KMS-11 (cell line): ENCODE measurements around the gene COL12A1.

Experiments used
- H2AFZ ChIP-seq: fragments of 200-600 bp; sonication (generic); 2 replicates; pipeline ENCODE4 v1.6.1; 2016; ENCODE audit warnings: antibody characterized with exemption, mixed run types, low read depth
- H3K27ac ChIP-seq: fragments of 200-600 bp; sonication (generic); 2 replicates; pipeline ENCODE4 v1.6.1; 2016; ENCODE audit warnings: mild to moderate bottlenecking, mixed run types
- H3K27me3 ChIP-seq: fragments of 200-600 bp; sonication (generic); 2 replicates; pipeline ENCODE4 v1.6.1; 2017; ENCODE audit warnings: mild to moderate bottlenecking, low read depth, mixed run types, moderate library complexity; ENCODE audit not compliant: insufficient read depth
- H3K36me3 ChIP-seq: fragments of 200-600 bp; sonication (generic); 2 replicates; pipeline ENCODE4 v1.6.1; 2017; ENCODE audit warnings: mild to moderate bottlenecking, mixed run types; ENCODE audit not compliant: insufficient read depth
- H3K4me1 ChIP-seq: fragments of 200-600 bp; sonication (generic); 2 replicates; pipeline ENCODE4 v1.6.1; 2016; ENCODE audit warnings: mild to moderate bottlenecking, low read depth, mixed run types; ENCODE audit not compliant: poor library complexity, severe bottlenecking
- H3K4me2 ChIP-seq: fragments of 200-600 bp; sonication (generic); 2 replicates; pipeline ENCODE4 v1.7.0; 2016; ENCODE audit warnings: mild to moderate bottlenecking, mixed run types
- H3K4me3 ChIP-seq: fragments of 200-600 bp; sonication (generic); IDR thresholded peaks from 2 replicates; pipeline ENCODE4 v1.6.1; 2017; ENCODE audit warnings: low read depth, low read length, mixed read lengths; ENCODE audit not compliant: insufficient read depth
- H3K79me2 ChIP-seq: fragments of 200-600 bp; sonication (generic); 2 replicates; pipeline ENCODE4 v1.6.1; 2016; ENCODE audit warnings: low read depth, mixed run types; ENCODE audit not compliant: insufficient read depth
- H3K9ac ChIP-seq: fragments of 200-600 bp; sonication (generic); 2 replicates; pipeline ENCODE4 v1.6.1; 2016; ENCODE audit warnings: mild to moderate bottlenecking, mixed run types
- H4K20me1 ChIP-seq: fragments of 200-600 bp; sonication (generic); 2 replicates; pipeline ENCODE4 v1.6.1; 2016; ENCODE audit warnings: mild to moderate bottlenecking, mixed run types; ENCODE audit not compliant: insufficient read depth
- TF ChIP-seq, protein P1 (sequence below): fragments of 200-600 bp; sonication (generic); conservative IDR thresholded peaks from 2 replicates; pipeline ENCODE4 v1.6.1; 2017; ENCODE audit warnings: low read depth, mild to moderate bottlenecking, antibody characterized with exemption, low read length, moderate library complexity, mixed read lengths

Gene COL12A1

DNA sequence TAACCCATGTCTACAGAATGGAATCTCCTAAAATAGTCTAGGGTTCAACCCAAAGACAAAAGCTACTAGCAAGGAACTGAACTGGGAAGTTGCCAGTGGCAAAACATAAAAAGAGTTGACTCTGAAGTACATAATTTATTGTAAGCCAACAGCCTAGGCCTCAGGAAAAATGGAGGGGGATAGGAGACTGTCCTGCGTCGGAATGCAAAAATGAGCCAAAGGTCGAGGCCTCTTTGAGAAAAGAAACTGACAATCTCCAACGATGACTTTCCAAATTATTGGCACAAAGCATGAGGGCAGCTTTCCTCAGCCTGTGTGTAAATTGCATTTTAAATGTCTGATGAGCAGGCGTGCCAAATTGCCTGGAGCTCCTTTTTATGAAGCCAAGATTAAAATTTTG lies 2.1 kb downstream of the COL12A1 start:
- Histone ChIP-seq H3K36me3 (no peaks in the 10 kb centered on the region), H3K9ac (no peak overlapping the region), H3K4me3 (no peak overlapping the region), H2AFZ (peak overlapping the region; percentile 44; the same call in 1 of the 2 replicates), H3K79me2 (no peaks in the 10 kb centered on the region), H3K27ac (no peak overlapping the region), H3K4me1 (no peaks in the 10 kb centered on the region), H3K4me2 (no peak overlapping the region), H4K20me1 (no peaks in the 10 kb centered on the region), H3K27me3 (no peaks in the 10 kb centered on the region)
- TF ChIP-seq, protein P1, sequence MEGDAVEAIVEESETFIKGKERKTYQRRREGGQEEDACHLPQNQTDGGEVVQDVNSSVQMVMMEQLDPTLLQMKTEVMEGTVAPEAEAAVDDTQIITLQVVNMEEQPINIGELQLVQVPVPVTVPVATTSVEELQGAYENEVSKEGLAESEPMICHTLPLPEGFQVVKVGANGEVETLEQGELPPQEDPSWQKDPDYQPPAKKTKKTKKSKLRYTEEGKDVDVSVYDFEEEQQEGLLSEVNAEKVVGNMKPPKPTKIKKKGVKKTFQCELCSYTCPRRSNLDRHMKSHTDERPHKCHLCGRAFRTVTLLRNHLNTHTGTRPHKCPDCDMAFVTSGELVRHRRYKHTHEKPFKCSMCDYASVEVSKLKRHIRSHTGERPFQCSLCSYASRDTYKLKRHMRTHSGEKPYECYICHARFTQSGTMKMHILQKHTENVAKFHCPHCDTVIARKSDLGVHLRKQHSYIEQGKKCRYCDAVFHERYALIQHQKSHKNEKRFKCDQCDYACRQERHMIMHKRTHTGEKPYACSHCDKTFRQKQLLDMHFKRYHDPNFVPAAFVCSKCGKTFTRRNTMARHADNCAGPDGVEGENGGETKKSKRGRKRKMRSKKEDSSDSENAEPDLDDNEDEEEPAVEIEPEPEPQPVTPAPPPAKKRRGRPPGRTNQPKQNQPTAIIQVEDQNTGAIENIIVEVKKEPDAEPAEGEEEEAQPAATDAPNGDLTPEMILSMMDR = no peak

DNA sequence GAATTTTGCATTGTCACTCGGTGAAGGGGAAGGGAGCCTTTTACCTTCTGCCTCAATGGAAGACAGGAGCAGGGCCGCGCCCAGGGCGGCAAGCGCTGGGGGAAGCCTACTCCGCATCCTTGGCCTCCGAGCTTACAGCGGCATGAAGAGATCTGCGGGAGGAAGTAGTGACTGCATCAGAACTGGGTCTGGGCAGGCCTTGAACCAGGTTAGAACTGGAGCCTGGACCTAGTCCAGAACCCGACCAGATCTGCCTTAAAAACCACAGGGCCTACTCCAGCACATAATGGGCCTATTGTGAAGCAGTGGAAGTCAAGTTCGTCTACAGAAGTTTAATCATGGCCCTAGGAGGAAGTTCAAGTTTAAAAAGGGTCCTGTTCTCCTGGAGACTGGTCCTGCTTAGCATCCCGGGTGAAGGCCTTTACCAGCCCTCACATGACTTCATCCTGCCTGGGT lies 3.1 kb downstream of the COL12A1 start:
- Histone ChIP-seq H4K20me1 (no peaks in the 10 kb centered on the region), H3K4me2 (no peak overlapping the region), H3K4me1 (no peaks in the 10 kb centered on the region), H3K36me3 (no peaks in the 10 kb centered on the region), H2AFZ (no peak overlapping the region), H3K27ac (no peak overlapping the region), H3K79me2 (no peaks in the 10 kb centered on the region), H3K9ac (no peak overlapping the region), H3K4me3 (no peak overlapping the region), H3K27me3 (no peaks in the 10 kb centered on the region)
- TF ChIP-seq, protein P1 = no peak

DNA sequence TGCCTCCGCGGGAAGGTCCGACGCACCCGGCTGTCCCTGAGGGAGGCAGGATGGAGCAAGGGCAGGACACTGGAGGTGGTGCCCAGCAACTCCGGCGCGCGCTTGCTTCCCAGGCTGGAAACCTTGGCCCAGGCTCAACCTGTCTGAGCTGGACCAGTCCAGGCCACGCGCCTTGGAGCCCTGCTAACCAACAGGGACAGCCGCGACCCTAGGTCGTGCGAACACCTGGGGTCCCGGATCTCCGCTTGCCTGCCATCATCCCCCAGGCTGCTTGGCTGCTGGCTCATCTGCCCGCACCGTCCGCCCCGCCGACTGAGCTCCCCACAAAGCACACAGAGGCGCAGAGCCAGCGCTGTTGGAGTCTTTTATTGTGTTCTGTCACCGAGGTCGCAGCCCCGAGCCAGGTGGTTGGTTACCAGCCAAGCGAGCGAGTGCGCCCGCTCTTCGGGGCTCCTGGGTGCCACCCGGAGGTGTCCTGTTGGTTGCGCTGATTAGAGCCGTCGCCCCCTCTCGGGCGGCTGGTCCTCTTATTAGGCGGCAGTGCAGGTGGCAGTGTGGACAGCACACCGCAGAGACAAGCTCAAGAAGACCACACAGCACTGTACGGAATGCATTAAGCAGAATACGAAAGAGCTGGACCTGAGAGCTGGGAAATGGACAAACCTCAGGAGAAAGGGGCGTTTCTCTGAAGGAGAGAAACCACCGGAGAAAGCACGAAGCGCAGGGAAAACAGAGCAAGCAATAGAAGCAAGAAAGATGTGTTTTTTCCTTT lies 3.8 kb downstream of the COL12A1 start:
- TF ChIP-seq, protein P1 = no peak
- no peaks in the 10 kb centered on the region for H4K20me1 ChIP-seq
- H3K79me2 ChIP-seq = no peaks in the 10 kb centered on the region
- no peaks in the 10 kb centered on the region for H3K27me3 ChIP-seq
- no peak overlapping the region for H3K27ac ChIP-seq
- no peak overlapping the region for H3K4me2 ChIP-seq
- no peaks in the 10 kb centered on the region for H3K4me1 ChIP-seq
- H3K4me3 ChIP-seq = no peak overlapping the region
- H2AFZ ChIP-seq = no peak overlapping the region
- no peak overlapping the region for H3K9ac ChIP-seq
- H3K36me3 ChIP-seq = no peaks in the 10 kb centered on the region

DNA sequence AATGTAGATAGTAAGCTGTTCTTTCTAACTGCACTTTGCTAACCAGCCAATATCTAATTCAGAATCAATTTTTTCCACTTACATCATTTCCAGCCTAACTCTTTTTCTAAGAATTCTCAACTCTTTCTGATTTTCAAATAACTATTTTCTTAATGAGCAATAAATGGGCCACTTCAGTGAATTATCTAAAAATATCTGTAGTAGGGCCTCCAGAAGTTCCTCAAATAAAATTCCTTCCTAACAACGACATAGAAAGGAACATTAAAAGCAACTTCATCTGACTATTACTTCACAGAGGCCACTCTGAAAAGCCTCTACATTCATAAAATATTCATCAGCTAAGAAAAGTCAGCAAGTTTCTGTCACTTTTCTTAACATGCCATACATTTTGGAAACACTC lies 4.8 kb downstream of the COL12A1 start:
- no peak overlapping the region for H3K27ac ChIP-seq
- no peaks in the 10 kb centered on the region for H3K36me3 ChIP-seq
- no peaks in the 10 kb centered on the region for H4K20me1 ChIP-seq
- H3K4me3 ChIP-seq = no peak overlapping the region
- no peak overlapping the region for H2AFZ ChIP-seq
- H3K9ac ChIP-seq = no peak overlapping the region
- no peaks in the 10 kb centered on the region for H3K4me1 ChIP-seq
- TF ChIP-seq, protein P1 = no peak
- H3K27me3 ChIP-seq = no peaks in the 10 kb centered on the region
- no peak overlapping the region for H3K4me2 ChIP-seq
- H3K79me2 ChIP-seq = no peaks in the 10 kb centered on the region
